ENCODE results near the gene GPR22.

Gene GPR22

DNA sequence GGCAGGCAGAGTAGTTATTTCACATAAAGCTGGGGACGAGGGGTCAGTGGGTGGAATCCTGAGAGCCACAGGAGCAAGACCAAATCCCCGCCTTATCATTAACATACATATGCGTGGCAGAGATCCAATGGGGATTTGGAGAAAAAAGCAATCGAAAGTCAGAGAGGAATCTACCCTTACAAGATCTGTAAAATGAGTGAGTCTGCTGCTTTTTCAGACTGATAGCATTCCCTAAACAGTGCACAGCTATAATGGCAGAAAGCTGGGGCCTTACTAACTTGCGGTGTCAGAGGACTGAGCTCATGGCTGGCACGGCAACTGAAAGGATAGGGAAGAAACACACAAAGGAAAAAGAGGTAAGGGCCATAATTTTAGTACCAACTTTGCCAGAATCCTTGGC lies 25.0 kb downstream of the GPR22 start:
- H3K4me3 ChIP-seq (ENCODE audit: low read depth in 1 of 2, low read length in 2 of 2) = no peak overlapping the region
- DNase-seq = no peak
- no peak for ATAC-seq (ENCODE audit: insufficient read depth, low read depth)
- TF ChIP-seq EZH2 (IDR thresholded peaks at IDR 0.05; ENCODE audit: borderline replicate concordance, low read depth, low read length, severe bottlenecking) = no peak
- TF ChIP-seq, protein P1, sequence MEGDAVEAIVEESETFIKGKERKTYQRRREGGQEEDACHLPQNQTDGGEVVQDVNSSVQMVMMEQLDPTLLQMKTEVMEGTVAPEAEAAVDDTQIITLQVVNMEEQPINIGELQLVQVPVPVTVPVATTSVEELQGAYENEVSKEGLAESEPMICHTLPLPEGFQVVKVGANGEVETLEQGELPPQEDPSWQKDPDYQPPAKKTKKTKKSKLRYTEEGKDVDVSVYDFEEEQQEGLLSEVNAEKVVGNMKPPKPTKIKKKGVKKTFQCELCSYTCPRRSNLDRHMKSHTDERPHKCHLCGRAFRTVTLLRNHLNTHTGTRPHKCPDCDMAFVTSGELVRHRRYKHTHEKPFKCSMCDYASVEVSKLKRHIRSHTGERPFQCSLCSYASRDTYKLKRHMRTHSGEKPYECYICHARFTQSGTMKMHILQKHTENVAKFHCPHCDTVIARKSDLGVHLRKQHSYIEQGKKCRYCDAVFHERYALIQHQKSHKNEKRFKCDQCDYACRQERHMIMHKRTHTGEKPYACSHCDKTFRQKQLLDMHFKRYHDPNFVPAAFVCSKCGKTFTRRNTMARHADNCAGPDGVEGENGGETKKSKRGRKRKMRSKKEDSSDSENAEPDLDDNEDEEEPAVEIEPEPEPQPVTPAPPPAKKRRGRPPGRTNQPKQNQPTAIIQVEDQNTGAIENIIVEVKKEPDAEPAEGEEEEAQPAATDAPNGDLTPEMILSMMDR (IDR thresholded peaks at IDR 0.05; ENCODE audit: borderline replicate concordance, extremely low read depth, low read length, poor library complexity, severe bottlenecking) = no peak
- H4K20me1 ChIP-seq (ENCODE audit: insufficient read depth, low read length) = peaks cover 15% of the 10 kb centered on the region
- no peaks in the 10 kb centered on the region for H3K27me3 ChIP-seq (ENCODE audit: insufficient read depth, low read length, poor library complexity)
- no peak overlapping the region for H3K27ac ChIP-seq (ENCODE audit: low read length)
- H3K4me1 ChIP-seq (ENCODE audit: insufficient read depth, low read length) = no peaks in the 10 kb centered on the region
- H3K9ac ChIP-seq (ENCODE audit: low read depth, low read length) = no peak overlapping the region
- H3K79me2 ChIP-seq (ENCODE audit: insufficient read depth, low read length) = peaks cover 17% of the 10 kb centered on the region
- no peak overlapping the region for H2AFZ ChIP-seq (ENCODE audit: low read depth, low read length)
- H3K4me2 ChIP-seq (ENCODE audit: insufficient read depth, low read length) = no peak overlapping the region
- no peaks in the 10 kb centered on the region for H3K9me3 ChIP-seq (ENCODE audit: insufficient read depth, low read length, severe bottlenecking)
- no peaks in the 10 kb centered on the region; the same call in 1 of the 2 replicates for H3K36me3 ChIP-seq (ENCODE audit: insufficient read depth, low read length)

DNA sequence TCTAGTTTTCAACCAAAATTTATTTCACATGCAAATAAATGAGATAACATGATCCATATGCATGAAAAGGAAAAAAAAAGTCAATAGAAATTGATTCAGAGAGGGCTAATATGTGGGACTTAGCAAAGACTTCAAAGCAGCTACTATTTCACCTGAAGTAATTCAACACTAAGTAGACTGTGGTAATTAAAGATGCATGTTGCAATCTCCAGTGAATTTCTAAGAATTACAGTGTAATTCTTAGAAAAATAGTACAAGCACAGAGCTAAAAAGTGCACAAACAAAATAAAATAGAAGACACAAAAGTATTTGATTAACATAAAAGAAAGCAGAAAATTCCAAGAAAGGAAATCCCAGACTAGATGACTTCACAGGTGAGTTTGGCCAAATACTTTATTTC lies 25.7 kb downstream of the GPR22 start:
- Histone ChIP-seq H2AFZ (ENCODE audit: low read depth, low read length) (no peak overlapping the region), H3K4me2 (ENCODE audit: insufficient read depth, low read length) (no peak overlapping the region), H3K9me3 (ENCODE audit: insufficient read depth, low read length, severe bottlenecking) (no peaks in the 10 kb centered on the region), H3K36me3 (ENCODE audit: insufficient read depth, low read length) (no peaks in the 10 kb centered on the region; the same call in 1 of the 2 replicates), H3K4me3 (ENCODE audit: low read depth in 1 of 2, low read length in 2 of 2) (no peak overlapping the region), H3K79me2 (ENCODE audit: insufficient read depth, low read length) (peaks cover 17% of the 10 kb centered on the region), H3K4me1 (ENCODE audit: insufficient read depth, low read length) (no peaks in the 10 kb centered on the region), H4K20me1 (ENCODE audit: insufficient read depth, low read length) (peaks cover 15% of the 10 kb centered on the region), H3K27me3 (ENCODE audit: insufficient read depth, low read length, poor library complexity) (no peaks in the 10 kb centered on the region), H3K27ac (ENCODE audit: low read length) (no peak overlapping the region), H3K9ac (ENCODE audit: low read depth, low read length) (no peak overlapping the region)
- DNase-seq = no peak
- ATAC-seq (ENCODE audit: insufficient read depth, low read depth) = no peak
- no peak for TF ChIP-seq EZH2 (IDR thresholded peaks at IDR 0.05; ENCODE audit: borderline replicate concordance, low read depth, low read length, severe bottlenecking)
- TF ChIP-seq, protein P1 (IDR thresholded peaks at IDR 0.05; ENCODE audit: borderline replicate concordance, extremely low read depth, low read length, poor library complexity, severe bottlenecking) = no peak

DNA sequence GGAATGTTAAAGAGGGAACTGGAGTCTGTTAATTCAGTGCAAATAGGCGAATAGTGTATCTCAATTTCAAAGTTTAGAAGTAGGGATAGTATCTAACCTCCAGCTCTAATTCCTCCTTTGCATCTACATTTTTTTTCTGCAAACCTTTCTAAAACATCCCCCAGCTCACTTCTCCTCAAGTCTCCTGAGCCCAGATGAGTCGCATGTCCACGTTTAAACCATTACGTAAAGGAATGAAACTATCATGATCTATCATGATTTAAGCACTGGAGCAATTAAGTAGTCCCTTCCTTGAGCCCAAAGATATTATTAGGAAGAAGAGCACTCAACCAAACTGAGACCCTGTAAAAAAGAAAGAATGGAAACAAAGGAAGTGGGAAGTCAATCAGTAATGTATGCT lies 29.9 kb downstream of the GPR22 start:
- Histone ChIP-seq H3K27me3 (ENCODE audit: insufficient read depth, low read length, poor library complexity) (no peaks in the 10 kb centered on the region), H3K4me2 (ENCODE audit: insufficient read depth, low read length) (no peak overlapping the region), H3K4me1 (ENCODE audit: insufficient read depth, low read length) (no peaks in the 10 kb centered on the region), H2AFZ (ENCODE audit: low read depth, low read length) (no peak overlapping the region), H3K79me2 (ENCODE audit: insufficient read depth, low read length) (peaks cover 17% of the 10 kb centered on the region), H4K20me1 (ENCODE audit: insufficient read depth, low read length) (peaks cover 4% of the 10 kb centered on the region; the same call in 1 of the 2 replicates), H3K36me3 (ENCODE audit: insufficient read depth, low read length) (no peaks in the 10 kb centered on the region), H3K4me3 (ENCODE audit: low read depth in 1 of 2, low read length in 2 of 2) (no peak overlapping the region), H3K27ac (ENCODE audit: low read length) (no peak overlapping the region), H3K9me3 (ENCODE audit: insufficient read depth, low read length, severe bottlenecking) (no peaks in the 10 kb centered on the region), H3K9ac (ENCODE audit: low read depth, low read length) (no peak overlapping the region)
- DNase-seq = no peak
- TF ChIP-seq, protein P1 (IDR thresholded peaks at IDR 0.05; ENCODE audit: borderline replicate concordance, extremely low read depth, low read length, poor library complexity, severe bottlenecking) = no peak
- TF ChIP-seq EZH2 (IDR thresholded peaks at IDR 0.05; ENCODE audit: borderline replicate concordance, low read depth, low read length, severe bottlenecking) = no peak
- ATAC-seq (ENCODE audit: insufficient read depth, low read depth) = no peak

DNA sequence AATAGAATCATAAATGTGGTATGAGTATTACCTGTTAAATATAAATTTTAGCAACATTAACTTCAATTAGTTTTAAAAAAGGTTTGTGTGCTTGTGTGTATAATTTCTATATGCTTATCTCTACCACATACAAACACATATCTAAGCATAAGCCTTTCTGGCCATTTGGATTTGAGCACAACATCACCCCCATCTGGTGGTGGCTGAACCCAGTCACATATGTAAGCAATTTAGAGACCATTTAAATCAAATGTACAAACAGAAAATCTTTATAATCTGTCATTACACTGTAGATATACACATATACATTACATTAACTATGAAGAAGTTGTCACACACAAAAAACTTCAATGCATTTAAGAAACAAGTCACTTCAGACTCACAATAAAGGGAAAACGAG lies 31.7 kb downstream of the GPR22 start:
- peak; percentile 22 for DNase-seq
- ATAC-seq (ENCODE audit: insufficient read depth, low read depth) = 0 out of 3 replicates have a peak, but pooled peaks have one; percentile 52
- Histone ChIP-seq H3K36me3 (ENCODE audit: insufficient read depth, low read length) (0 out of 2 replicates have a peak, but pooled peaks cover 9% of the 10 kb centered on the region), H3K27me3 (ENCODE audit: insufficient read depth, low read length, poor library complexity) (no peaks in the 10 kb centered on the region), H2AFZ (ENCODE audit: low read depth, low read length) (no peak overlapping the region), H3K79me2 (ENCODE audit: insufficient read depth, low read length) (peaks cover 5% of the 10 kb centered on the region), H3K4me3 (ENCODE audit: low read depth in 1 of 2, low read length in 2 of 2) (no peak overlapping the region), H3K27ac (ENCODE audit: low read length) (no peak overlapping the region), H3K4me2 (ENCODE audit: insufficient read depth, low read length) (no peak overlapping the region), H4K20me1 (ENCODE audit: insufficient read depth, low read length) (no peaks in the 10 kb centered on the region), H3K9me3 (ENCODE audit: insufficient read depth, low read length, severe bottlenecking) (no peaks in the 10 kb centered on the region), H3K4me1 (ENCODE audit: insufficient read depth, low read length) (no peaks in the 10 kb centered on the region), H3K9ac (ENCODE audit: low read depth, low read length) (no peak overlapping the region)
- no peak for TF ChIP-seq EZH2 (IDR thresholded peaks at IDR 0.05; ENCODE audit: borderline replicate concordance, low read depth, low read length, severe bottlenecking)
- TF ChIP-seq, protein P1 (IDR thresholded peaks at IDR 0.05; ENCODE audit: borderline replicate concordance, extremely low read depth, low read length, poor library complexity, severe bottlenecking) = peak; percentile 48
